NB4 (cell line): ENCODE measurements around the gene CCDC66.

ENCODE experiments used
- DNase-seq: peaks from one replicate; pipeline ENCODE4 v3.0.0; 2010; ENCODE audit warnings: low read depth
- H3K4me3 ChIP-seq: one replicate; pipeline ENCODE4 v1.5.1; 2011; ENCODE audit warnings: mild to moderate bottlenecking, low read depth, low read length, moderate library complexity
- MYC ChIP-seq: IDR thresholded peaks from 2 replicates; pipeline ENCODE4 v1.6.1; 2011; ENCODE audit warnings: low read depth, low read length
- POLR2A ChIP-seq: IDR thresholded peaks from 2 replicates; pipeline ENCODE4 v1.6.1; 2011; ENCODE audit warnings: mild to moderate bottlenecking; ENCODE audit not compliant: insufficient read length; ENCODE audit errors: extremely low read depth
- TF ChIP-seq, protein P1 (sequence below): IDR thresholded peaks from 2 replicates; pipeline ENCODE4 v1.6.1; 2011; ENCODE audit warnings: low read depth, low read length
- TF ChIP-seq, protein P2 (sequence below): IDR thresholded peaks from one replicate; pipeline ENCODE4 v1.5.1; 2012; ENCODE audit warnings: low read depth, low read length

Gene CCDC66

DNA sequence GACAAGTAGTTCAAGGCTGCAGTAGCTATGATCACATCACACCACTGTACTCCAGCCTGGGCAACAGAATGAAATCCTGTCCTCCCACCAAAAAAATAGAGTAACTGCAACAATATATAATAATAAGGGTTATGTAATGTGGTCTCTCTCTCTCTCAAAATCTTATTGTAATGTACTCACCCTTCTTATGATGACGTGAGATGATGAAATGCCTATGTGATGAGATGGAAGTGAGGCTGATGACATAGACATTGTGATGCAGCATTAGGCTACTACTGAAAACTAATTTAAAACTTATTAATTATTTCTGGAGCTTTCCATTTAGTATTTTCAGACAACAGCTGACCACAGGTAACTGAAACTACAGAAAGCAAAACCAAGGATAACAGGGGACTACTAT lies 98.7 kb downstream of the CCDC66 start:
- DNase-seq = no peak
- H3K4me3 ChIP-seq = no peak overlapping the region
- TF ChIP-seq, protein P1, sequence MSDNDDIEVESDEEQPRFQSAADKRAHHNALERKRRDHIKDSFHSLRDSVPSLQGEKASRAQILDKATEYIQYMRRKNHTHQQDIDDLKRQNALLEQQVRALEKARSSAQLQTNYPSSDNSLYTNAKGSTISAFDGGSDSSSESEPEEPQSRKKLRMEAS = no peak
- TF ChIP-seq MYC (no peak), POLR2A (no peak)
- TF ChIP-seq, protein P2, sequence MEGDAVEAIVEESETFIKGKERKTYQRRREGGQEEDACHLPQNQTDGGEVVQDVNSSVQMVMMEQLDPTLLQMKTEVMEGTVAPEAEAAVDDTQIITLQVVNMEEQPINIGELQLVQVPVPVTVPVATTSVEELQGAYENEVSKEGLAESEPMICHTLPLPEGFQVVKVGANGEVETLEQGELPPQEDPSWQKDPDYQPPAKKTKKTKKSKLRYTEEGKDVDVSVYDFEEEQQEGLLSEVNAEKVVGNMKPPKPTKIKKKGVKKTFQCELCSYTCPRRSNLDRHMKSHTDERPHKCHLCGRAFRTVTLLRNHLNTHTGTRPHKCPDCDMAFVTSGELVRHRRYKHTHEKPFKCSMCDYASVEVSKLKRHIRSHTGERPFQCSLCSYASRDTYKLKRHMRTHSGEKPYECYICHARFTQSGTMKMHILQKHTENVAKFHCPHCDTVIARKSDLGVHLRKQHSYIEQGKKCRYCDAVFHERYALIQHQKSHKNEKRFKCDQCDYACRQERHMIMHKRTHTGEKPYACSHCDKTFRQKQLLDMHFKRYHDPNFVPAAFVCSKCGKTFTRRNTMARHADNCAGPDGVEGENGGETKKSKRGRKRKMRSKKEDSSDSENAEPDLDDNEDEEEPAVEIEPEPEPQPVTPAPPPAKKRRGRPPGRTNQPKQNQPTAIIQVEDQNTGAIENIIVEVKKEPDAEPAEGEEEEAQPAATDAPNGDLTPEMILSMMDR = no peak

DNA sequence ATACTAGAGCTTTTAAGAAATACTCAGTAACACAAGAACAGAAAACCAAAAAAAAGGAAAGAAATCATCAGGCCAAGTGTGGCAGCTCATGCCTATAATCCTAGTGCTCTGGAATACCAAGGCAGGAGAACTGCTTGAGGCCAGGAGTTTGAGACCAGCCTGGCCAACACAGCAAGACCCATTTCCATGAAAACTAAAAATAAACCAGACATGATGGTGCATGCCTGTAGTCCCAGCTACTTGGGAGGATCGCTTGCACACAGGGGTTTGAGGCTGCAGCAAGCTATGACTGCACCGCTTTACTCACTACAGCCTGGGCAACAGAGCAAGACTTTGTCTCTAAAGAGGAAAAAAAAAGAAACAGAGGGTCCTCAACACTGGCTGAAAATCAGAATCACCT lies 107.8 kb downstream of the CCDC66 start:
- TF ChIP-seq, protein P1 = no peak
- no peak for TF ChIP-seq POLR2A
- no peak for DNase-seq

DNA sequence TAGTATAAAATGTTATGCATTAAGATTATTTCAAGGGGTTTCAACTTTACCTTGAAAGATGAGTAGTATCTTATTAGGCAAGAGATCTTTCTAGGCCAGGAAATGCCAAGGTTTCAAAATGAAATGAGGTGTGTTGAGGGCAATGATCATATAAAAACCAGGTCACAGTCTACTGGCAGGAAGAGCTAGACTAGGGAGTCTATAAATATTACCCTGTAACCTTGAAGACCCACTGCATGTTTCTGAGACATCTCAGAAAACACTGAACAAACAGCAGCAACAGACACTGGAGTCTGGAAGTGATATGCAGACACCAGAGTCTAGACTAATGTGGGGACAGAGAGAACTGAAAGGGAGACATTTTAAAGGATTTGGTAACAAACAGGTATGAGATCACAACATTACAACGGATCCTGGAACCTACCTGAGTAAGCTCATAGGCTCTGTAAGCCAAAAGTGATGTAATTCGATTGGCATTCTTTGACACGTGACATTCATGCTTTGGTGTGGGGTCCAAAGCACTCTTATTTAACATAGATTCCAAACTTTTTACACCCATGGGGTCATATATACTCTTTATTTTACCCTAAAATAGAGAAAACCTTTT lies 111.1 kb downstream of the CCDC66 start:
- TF ChIP-seq POLR2A = no peak
- H3K4me3 ChIP-seq = no peak overlapping the region
- no peak for DNase-seq

More for the DNA sequence above, 107.8 kb downstream of the CCDC66 start:
- H3K4me3 ChIP-seq = no peak overlapping the region
